IMR-90 (cell line): ENCODE measurements around the gene CYP11A1. TPM values are rescaled to one million over a fixed set of nuclear protein-coding genes. Genes with fewer than 3 reads are reported as not detected.
A peak's percentile ranks its signal among the peaks of the same experiment; 100 is the strongest.

Source experiments
- ATAC-seq: fragments of 200-7000 bp; cut with Tn5 transposase; 2 replicates; pipeline ENCODE4 v1.9.1; 2020; ENCODE audit warnings: low read depth, mild to moderate bottlenecking, moderate library complexity
- BruUV-seq: library from RNA; stranded (reverse); fragments of 400-500 nt; replicated peaks from 2 replicates; lab custom pipeline; 2021; lab: Mats Ljungman, UMichigan
- CTCF ChIA-PET: fragments of 300-600 bp; formaldehyde crosslinking; extraction: SDS; loops from one replicate; lab custom pipeline; 2021; ENCODE audit warnings: antibody characterized with exemption; lab: Yijun Ruan, JAX
- POLR2A ChIA-PET: fragments of 300-600 bp; sonication (Branson Sonifier 250); formaldehyde crosslinking; loops from one replicate; lab custom pipeline; 2022; ENCODE audit warnings: antibody characterized with exemption; ENCODE audit not compliant: unreplicated experiment; lab: Charles Lee
- DNase-seq: peaks from one replicate; pipeline ENCODE4 v3.0.0; 2013
- H2AFZ ChIP-seq: replicated peaks from 2 replicates; pipeline ENCODE3; 2013; ENCODE audit warnings: low read length, mild to moderate bottlenecking; ENCODE audit not compliant: poor library complexity
- H2AK5ac ChIP-seq: 2 replicates; pipeline ENCODE4 v1.6.1; 2013; ENCODE audit warnings: low read depth, low read length, inconsistent platforms
- H2AK9ac ChIP-seq: replicated peaks from 2 replicates; pipeline ENCODE3; 2013; ENCODE audit warnings: mild to moderate bottlenecking, low read depth, low read length, moderate library complexity; ENCODE audit not compliant: poor library complexity
- H2BK120ac ChIP-seq: 2 replicates; pipeline ENCODE4 v1.6.1; 2013; ENCODE audit warnings: low read depth, low read length, inconsistent platforms
- H2BK15ac ChIP-seq: 3 replicates; pipeline ENCODE4 v1.6.1; 2013; ENCODE audit warnings: low read depth, low read length, inconsistent platforms
- H2BK20ac ChIP-seq: 2 replicates; pipeline ENCODE4 v1.6.1; 2013; ENCODE audit warnings: low read depth, mild to moderate bottlenecking, inconsistent platforms, low read length, moderate library complexity
- H2BK5ac ChIP-seq: 2 replicates; pipeline ENCODE4 v1.6.1; 2013; ENCODE audit warnings: mild to moderate bottlenecking, low read depth, low read length, inconsistent platforms; ENCODE audit not compliant: poor library complexity, severe bottlenecking
- H3K14ac ChIP-seq: replicated peaks from 2 replicates; pipeline ENCODE4 v1.6.1; 2013; ENCODE audit warnings: low read depth, low read length, inconsistent platforms
- H3K18ac ChIP-seq: 2 replicates; pipeline ENCODE4 v1.6.1; 2013; ENCODE audit warnings: low read depth, low read length, control low read depth
- H3K23ac ChIP-seq: 2 replicates; pipeline ENCODE4 v1.6.1; 2013; ENCODE audit warnings: low read depth, low read length, inconsistent platforms
- H3K27ac ChIP-seq: 2 replicates; pipeline ENCODE4 v1.5.1; 2013; ENCODE audit warnings: mild to moderate bottlenecking, control low read depth, low read length; ENCODE audit not compliant: insufficient read depth
- H3K27me3 ChIP-seq: 2 replicates; pipeline ENCODE4 v1.6.1; 2013; ENCODE audit warnings: low read length; ENCODE audit not compliant: control insufficient read depth, insufficient read depth
- H3K36me3 ChIP-seq: 2 replicates; pipeline ENCODE4 v1.6.1; 2013; ENCODE audit warnings: low read length, mixed read lengths; ENCODE audit not compliant: control insufficient read depth, insufficient read depth
- H3K4ac ChIP-seq: 2 replicates; pipeline ENCODE4 v1.6.1; 2013; ENCODE audit warnings: low read depth, low read length, inconsistent platforms
- H3K4me1 ChIP-seq: 2 replicates; pipeline ENCODE4 v1.6.1; 2013; ENCODE audit warnings: low read length, mixed read lengths; ENCODE audit not compliant: control insufficient read depth, insufficient read depth
- H3K4me2 ChIP-seq: 2 replicates; pipeline ENCODE4 v1.6.1; 2013; ENCODE audit warnings: low read depth, mild to moderate bottlenecking, control low read depth, low read length, moderate library complexity
- H3K4me3 ChIP-seq: 2 replicates; pipeline ENCODE4 v1.5.1; 2013; ENCODE audit warnings: low read depth, mild to moderate bottlenecking, control low read depth, low read length, moderate library complexity; ENCODE audit not compliant: insufficient read depth
- H3K56ac ChIP-seq: 2 replicates; pipeline ENCODE4 v1.6.1; 2013; ENCODE audit warnings: low read length, inconsistent platforms; ENCODE audit not compliant: insufficient read depth; ENCODE audit errors: extremely low read depth
- H3K79me1 ChIP-seq, 2 experiments: 2 replicates each; pipeline ENCODE4 v1.6.1; 2013; ENCODE audit warnings: low read length in 2 of 2, inconsistent platforms in 1 of 2, low read depth in 1 of 2
- H3K9ac ChIP-seq: 2 replicates; pipeline ENCODE4 v1.6.1; 2013; ENCODE audit warnings: low read depth, low read length, control low read depth
- H3K9me1 ChIP-seq: 2 replicates; pipeline ENCODE4 v1.6.1; 2013; ENCODE audit warnings: low read length, inconsistent platforms; ENCODE audit not compliant: insufficient read depth
- H3K9me3 ChIP-seq: 2 replicates; pipeline ENCODE4 v1.6.1; 2013; ENCODE audit warnings: low read length; ENCODE audit not compliant: control insufficient read depth, insufficient read depth
- H4K20me1 ChIP-seq: 2 replicates; pipeline ENCODE4 v1.6.1; 2013; ENCODE audit warnings: low read length, inconsistent platforms; ENCODE audit not compliant: insufficient read depth
- H4K5ac ChIP-seq: 2 replicates; pipeline ENCODE4 v1.6.1; 2013; ENCODE audit warnings: mild to moderate bottlenecking, low read depth, low read length, control low read depth
- H4K8ac ChIP-seq, 2 experiments: 2 replicates each; pipeline ENCODE4 v1.6.1; 2013; ENCODE audit warnings: low read depth in 2 of 2, low read length in 2 of 2, control low read depth in 1 of 2, inconsistent platforms in 1 of 2
- H4K91ac ChIP-seq: 2 replicates; pipeline ENCODE4 v1.6.1; 2013; ENCODE audit warnings: low read depth, low read length, inconsistent platforms; ENCODE audit not compliant: insufficient read depth
- CEBPB ChIP-seq: IDR thresholded peaks from 2 replicates; pipeline ENCODE4 v1.6.1; 2012; ENCODE audit warnings: low read depth, low read length, improper control_type of control experiment
- CHD1 ChIP-seq: IDR thresholded peaks from 2 replicates; pipeline ENCODE4 v1.6.1; 2012; ENCODE audit warnings: low read depth, low read length, improper control_type of control experiment
- FOS ChIP-seq: fragments of 150-350 bp; IDR thresholded peaks from 2 replicates; pipeline ENCODE4 v1.6.1; 2016; ENCODE audit warnings: low read depth, low read length
- MAFK ChIP-seq: IDR thresholded peaks from 2 replicates; pipeline ENCODE4 v1.6.1; 2012; ENCODE audit warnings: low read depth, low read length, improper control_type of control experiment
- MAZ ChIP-seq: IDR thresholded peaks from 2 replicates; pipeline ENCODE4 v1.6.1; 2012; ENCODE audit warnings: low read depth, mild to moderate bottlenecking, low read length, improper control_type of control experiment, moderate library complexity, borderline replicate concordance
- MXI1 ChIP-seq: IDR thresholded peaks from 2 replicates; pipeline ENCODE4 v1.6.1; 2012; ENCODE audit warnings: low read depth, mild to moderate bottlenecking, low read length, moderate library complexity, borderline replicate concordance
- NFE2L2 ChIP-seq: fragments of 150-350 bp; IDR thresholded peaks from 2 replicates; pipeline ENCODE4 v1.6.1; 2016; ENCODE audit warnings: low read depth, mild to moderate bottlenecking, low read length
- POLR2A ChIP-seq: IDR thresholded peaks from 2 replicates; pipeline ENCODE4 v1.6.1; 2012; ENCODE audit warnings: mild to moderate bottlenecking, low read depth, low read length
- RAD21 ChIP-seq: IDR thresholded peaks from 2 replicates; pipeline ENCODE4 v1.6.1; 2012; ENCODE audit warnings: low read length, improper control_type of control experiment
- RCOR1 ChIP-seq: IDR thresholded peaks from 2 replicates; pipeline ENCODE4 v1.6.1; 2012; ENCODE audit warnings: mild to moderate bottlenecking, low read length, improper control_type of control experiment; ENCODE audit not compliant: insufficient replicate concordance
- RFX5 ChIP-seq: IDR thresholded peaks from 2 replicates; pipeline ENCODE4 v1.8.0; 2012; ENCODE audit warnings: low read depth, mild to moderate bottlenecking, low read length, moderate library complexity
- SMC3 ChIP-seq: fragments of 150-350 bp; IDR thresholded peaks from 2 replicates; pipeline ENCODE4 v1.6.1; 2016; ENCODE audit warnings: low read depth, mild to moderate bottlenecking, antibody characterized with exemption, low read length, moderate library complexity
- WGBS, 2 experiments: methylation state at CpG; one replicate each; pipeline versions ENCODE4 v1.1.5 to v1.1.7; 2013; ENCODE audit warnings: missing lambda C conversion rate in 2 of 2; ENCODE audit not compliant: insufficient read length in 1 of 2; ENCODE audit errors: extremely low coverage in 2 of 2; 5-methylcytosine and 5-hydroxymethylcytosine counted together
- dilution Hi-C: fragments of 300-500 bp; cut with HindIII; formaldehyde crosslinking; loops from one replicate; pipeline ENCODE4 v1.14.3; 2018; ENCODE audit warnings: low sequenced_read_pairs; ENCODE audit not compliant: unreplicated experiment
- in situ Hi-C: fragments of 300-500 bp; cut with MboI; formaldehyde crosslinking; loops from 3 replicates; pipeline ENCODE4 v1.14.3; 2019; ENCODE audit warnings: low sequenced_read_pairs, inconsistent platforms, mixed read lengths
- intact Hi-C: fragments of 100-400 bp; cut with micrococcal nuclease; formaldehyde crosslinking; loops from 2 replicates; pipeline ENCODE4 v1.10.0; 2022
- polyA plus RNA-seq, 3 experiments: library from polyadenylated mRNA; depleted of rRNA; stranded (reverse); fragments of >200 nt; gene quantifications; 2 replicates each; pipeline ENCODE4 v1.2.3, GENCODE V29; 2012; ENCODE audit warnings: low replicate concordance in 1 of 3
- total RNA-seq: library from RNA; depleted of rRNA; stranded (reverse); fragments of >200 nt; gene quantifications from 2 replicates; pipeline ENCODE4 v1.2.3, GENCODE V29; 2012
- TF ChIP-seq, protein P1 (sequence below): fragments of 150-350 bp; IDR thresholded peaks from 2 replicates; pipeline ENCODE4 v1.6.1; 2016; ENCODE audit warnings: low read depth, mild to moderate bottlenecking, low read length, moderate library complexity, borderline replicate concordance
- TF ChIP-seq, protein P2 (sequence below): fragments of 150-350 bp; IDR thresholded peaks from 2 replicates; pipeline ENCODE4 v1.6.1; 2017; ENCODE audit warnings: mild to moderate bottlenecking, antibody characterized with exemption, low read length, low read depth

CYP11A1 gene
- total and polyA plus RNA-seq, 2 of the 4 experiments (the other 2 are of a cell fraction): 0.18 to 0.50 TPM

DNA sequence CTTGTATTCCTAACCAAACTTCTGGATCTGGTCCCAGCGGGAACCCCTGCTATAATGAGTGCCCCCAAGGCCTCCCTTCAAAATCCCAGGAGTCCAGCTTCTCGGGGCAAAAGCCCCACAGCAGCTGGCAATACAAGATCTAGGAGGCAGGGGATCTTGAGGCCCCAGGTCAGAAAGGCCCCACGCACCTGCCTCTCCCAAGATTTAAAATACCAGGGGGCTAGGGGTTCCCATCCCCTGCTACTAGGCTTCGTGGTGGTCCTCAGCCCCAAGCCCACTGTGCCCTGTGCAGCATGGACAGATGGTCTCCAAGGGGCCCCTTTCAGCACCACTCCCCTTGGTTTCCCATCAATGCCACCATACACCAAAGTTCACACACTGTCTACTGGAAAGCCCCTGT lies 15.8 kb upstream of the CYP11A1 start:
- Histone ChIP-seq H3K4me2 (no peak overlapping the region), H2BK20ac (no peak overlapping the region), H3K9ac (no peak overlapping the region), H4K5ac (no peak overlapping the region), H3K9me1 (peaks cover 8% of the 10 kb centered on the region; the same call in 1 of the 2 replicates), H3K79me1 (peaks cover 0 to 5% of the 10 kb centered on the region in 2 experiments; a peak in 1 of 4 replicates), H3K4ac (peak overlapping the region; percentile 39; the same call in 1 of the 2 replicates), H3K27ac (no peak overlapping the region), H2BK5ac (no peak overlapping the region), H3K27me3 (no peaks in the 10 kb centered on the region), H4K20me1 (no peaks in the 10 kb centered on the region), H2AFZ (no peak overlapping the region), H2AK9ac (peak overlapping the region; percentile 77), H3K23ac (no peak overlapping the region), H3K56ac (no peak overlapping the region), H3K36me3 (no peaks in the 10 kb centered on the region), H4K8ac (0 out of 4 replicates have a peak overlapping the region, but pooled peaks of 1 of the 2 experiments have one; percentile 28), H2BK15ac (no peak overlapping the region), H3K9me3 (no peaks in the 10 kb centered on the region), H3K18ac (no peak overlapping the region), H4K91ac (no peak overlapping the region; the same call in 1 of the 2 replicates), H3K4me1 (peaks cover 4% of the 10 kb centered on the region; the same call in 1 of the 2 replicates), H2BK120ac (no peak overlapping the region), H2AK5ac (0 out of 2 replicates have a peak overlapping the region, but pooled peaks have one; percentile 15), H3K4me3 (no peak overlapping the region), H3K14ac (0 out of 2 replicates have a peak overlapping the region, but pooled peaks have one; percentile 14)
- DNase-seq (no peak), ATAC-seq (no peak)
- in situ Hi-C loops: loop anchor here (5.0 kb wide), 1 partner anchor 54 kb away; no protein-coding TSS in a partner anchor
- no CpG with 5 or more reads among the region's 4 CpGs for WGBS, 2 experiments
- intact Hi-C loops: loop anchor here (2.0 to 5.0 kb wide), 2 partner anchors 106 to 164 kb away; no protein-coding TSS in a partner anchor
- POLR2A ChIA-PET: no interaction called here
- TF ChIP-seq SMC3: no peak
- TF ChIP-seq, protein P1, sequence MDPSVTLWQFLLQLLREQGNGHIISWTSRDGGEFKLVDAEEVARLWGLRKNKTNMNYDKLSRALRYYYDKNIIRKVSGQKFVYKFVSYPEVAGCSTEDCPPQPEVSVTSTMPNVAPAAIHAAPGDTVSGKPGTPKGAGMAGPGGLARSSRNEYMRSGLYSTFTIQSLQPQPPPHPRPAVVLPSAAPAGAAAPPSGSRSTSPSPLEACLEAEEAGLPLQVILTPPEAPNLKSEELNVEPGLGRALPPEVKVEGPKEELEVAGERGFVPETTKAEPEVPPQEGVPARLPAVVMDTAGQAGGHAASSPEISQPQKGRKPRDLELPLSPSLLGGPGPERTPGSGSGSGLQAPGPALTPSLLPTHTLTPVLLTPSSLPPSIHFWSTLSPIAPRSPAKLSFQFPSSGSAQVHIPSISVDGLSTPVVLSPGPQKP: no peak
- no peak for TF ChIP-seq RCOR1
- TF ChIP-seq MAZ: no peak
- TF ChIP-seq RFX5: no peak
- TF ChIP-seq POLR2A: no peak
- TF ChIP-seq CEBPB: no peak
- TF ChIP-seq MAFK: no peak
- no peak for TF ChIP-seq CHD1
- no peak for TF ChIP-seq FOS
- TF ChIP-seq, protein P2, sequence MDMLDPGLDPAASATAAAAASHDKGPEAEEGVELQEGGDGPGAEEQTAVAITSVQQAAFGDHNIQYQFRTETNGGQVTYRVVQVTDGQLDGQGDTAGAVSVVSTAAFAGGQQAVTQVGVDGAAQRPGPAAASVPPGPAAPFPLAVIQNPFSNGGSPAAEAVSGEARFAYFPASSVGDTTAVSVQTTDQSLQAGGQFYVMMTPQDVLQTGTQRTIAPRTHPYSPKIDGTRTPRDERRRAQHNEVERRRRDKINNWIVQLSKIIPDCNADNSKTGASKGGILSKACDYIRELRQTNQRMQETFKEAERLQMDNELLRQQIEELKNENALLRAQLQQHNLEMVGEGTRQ: no peak
- TF ChIP-seq MXI1: no peak
- no peak for TF ChIP-seq RAD21
- TF ChIP-seq NFE2L2: no peak
- CTCF ChIA-PET: interaction anchor here (0.7 to 5.3 kb wide), 5 partner anchors 10 to 139 kb away, joined by 5 to 31 read pairs (median 11); no protein-coding TSS in a partner anchor
- BruUV-seq: no TSS peak
- dilution Hi-C loops: no loop called here
